ENCODE data around the gene PTPN21.

PTPN21 gene

GRCh38 chr14:88454886-88455285 lies 99.9 kb downstream of the PTPN21 start:
- DNase-seq: no peak

DNA sequence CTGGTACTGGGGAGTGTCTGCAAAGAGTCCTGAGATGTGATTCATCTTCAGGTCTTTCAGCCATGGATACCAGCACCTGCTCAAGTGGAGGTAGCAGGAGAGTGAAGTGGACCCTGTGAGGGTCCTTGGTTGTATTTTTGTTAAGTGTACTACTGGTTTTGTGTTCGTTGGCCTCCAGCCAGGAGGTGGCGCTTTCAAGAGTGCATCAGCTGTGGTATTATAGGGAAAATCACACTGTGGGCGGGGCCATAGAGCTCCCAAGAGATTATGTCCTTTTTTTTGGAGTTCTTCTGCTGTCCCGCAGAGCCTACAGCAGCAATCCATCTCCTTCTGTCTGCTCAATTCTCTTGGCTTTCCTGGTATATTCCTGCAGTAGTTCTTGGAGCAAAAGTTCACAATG lies 102.6 kb downstream of the PTPN21 start:
- DNase-seq: no peak

GRCh38 chr14:88439088-88439487 lies 115.7 kb downstream of the PTPN21 start:
- no peak for DNase-seq

- no peak for DNase-seq
These were observed 117.1 kb downstream of the PTPN21 start for GRCh38 chr14:88437658-88438057.

GRCh38 chr14:88430976-88431375 lies 123.8 kb downstream of the PTPN21 start:
- no peak for DNase-seq

DNA sequence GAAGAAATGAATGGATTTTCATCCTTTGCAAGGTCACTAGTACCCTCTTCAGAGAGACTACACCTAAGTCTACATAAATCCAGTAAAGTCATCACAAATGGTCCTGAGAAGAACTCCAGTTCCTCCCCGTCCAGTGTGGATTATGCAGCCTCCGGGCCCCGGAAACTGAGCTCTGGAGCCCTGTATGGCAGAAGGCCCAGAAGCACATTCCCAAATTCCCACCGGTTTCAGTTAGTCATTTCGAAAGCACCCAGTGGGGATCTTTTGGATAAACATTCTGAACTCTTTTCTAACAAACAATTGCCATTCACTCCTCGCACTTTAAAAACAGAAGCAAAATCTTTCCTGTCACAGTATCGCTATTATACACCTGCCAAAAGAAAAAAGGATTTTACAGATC lies 128.5 kb downstream of the PTPN21 start:
- DNase-seq: no peak

DNA sequence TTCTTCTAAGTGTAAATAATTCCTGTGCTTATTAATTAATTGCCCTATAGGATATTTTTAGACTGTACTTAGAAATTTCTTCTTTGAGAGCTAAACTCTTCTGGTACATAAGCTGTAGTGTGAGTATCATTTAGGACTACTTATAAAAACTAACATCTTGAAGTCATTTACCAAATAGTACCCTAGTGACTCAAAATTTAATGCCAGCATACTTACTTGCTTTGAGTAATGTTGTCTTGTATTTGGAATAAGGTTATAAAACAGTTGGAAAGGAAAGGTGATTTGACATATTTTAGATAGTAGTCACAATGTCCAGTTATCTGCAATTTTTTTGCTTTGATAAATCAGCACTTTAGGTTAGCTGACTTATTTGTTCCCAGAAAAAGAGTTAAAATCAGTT lies 130.2 kb downstream of the PTPN21 start:
- DNase-seq: no peak

DNA sequence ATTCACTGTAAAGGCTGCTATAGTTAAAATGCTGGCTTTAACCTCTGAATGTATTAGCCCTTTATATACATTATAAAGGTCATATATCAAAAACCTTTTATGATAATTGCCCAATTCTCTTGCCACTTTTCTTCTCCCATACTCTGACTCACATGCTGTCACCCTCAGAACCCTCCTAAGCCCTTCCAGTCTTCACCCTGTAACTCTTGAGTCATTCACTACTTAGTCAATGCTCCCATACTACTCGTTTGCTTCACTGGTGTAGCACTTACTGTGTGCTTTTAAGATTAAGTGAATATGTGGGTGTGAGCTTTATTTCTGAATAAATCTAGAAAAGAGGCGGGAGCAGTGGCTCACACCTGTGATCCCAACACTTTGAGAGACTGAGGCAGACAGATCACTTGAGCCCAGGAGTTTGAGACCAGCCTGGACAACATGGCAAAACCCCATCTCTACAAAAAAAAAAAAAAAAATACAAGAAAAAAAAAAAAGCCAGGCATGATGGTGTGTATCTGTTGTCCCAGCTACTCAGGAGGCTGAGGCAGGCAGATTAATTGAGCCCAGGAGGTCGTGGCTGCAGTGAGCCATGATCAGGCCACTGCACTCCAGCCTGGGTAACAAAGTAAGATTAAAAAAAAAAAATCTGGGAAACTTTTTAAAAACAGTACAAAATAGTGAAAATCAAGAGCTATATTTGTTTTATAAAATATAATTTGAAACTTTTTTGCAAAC lies 131.7 kb downstream of the PTPN21 start:
- DNase-seq: no peak

- DNase-seq: no peak
These were observed 132.8 kb downstream of the PTPN21 start for GRCh38 chr14:88422047-88422446.

DNA sequence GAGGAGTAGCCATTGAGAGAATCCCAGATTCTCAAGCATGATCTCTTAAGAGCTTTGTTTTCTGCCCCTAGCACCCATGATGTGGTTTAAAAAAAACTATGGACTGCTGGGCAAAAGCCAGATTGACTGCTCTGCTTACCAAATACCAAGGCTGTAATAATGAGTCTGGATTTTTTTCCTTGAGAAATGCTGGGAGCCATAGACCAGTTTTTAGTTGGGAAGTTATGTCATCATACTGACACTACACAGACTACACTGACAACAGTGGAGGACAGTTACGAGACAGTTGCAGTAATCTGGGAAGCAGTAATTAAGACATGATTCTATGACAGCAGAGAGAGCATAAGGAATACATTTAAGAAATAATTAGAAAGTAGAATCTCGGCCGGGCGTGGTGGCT lies 133.5 kb downstream of the PTPN21 start:
- no peak for DNase-seq

- DNase-seq: no peak
These were observed 134.6 kb downstream of the PTPN21 start for GRCh38 chr14:88420187-88420586.

DNA sequence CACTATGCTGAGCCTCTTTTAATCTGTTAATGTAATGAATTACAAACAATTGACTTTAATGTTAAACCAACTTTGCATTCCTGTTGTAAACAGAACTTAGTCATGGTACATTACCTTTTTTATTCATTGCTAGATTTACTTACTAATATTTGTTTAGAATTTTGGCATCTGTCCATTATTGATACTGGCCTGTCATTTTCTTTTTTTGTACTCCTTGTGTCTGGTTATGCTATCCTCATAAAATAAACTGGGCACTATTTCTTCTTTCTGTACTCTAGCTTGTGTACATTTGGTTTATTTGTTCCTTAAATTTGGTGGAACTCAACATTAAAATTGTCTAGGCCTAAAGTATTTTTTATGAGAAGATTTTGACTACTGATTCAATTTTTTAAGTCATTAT lies 137.2 kb downstream of the PTPN21 start:
- no peak for DNase-seq

Data from central memory CD4-positive, alpha-beta T cell (primary cell).